ENCODE data around the gene PRPF31. TPM values are rescaled to one million over a fixed set of nuclear protein-coding genes. Genes with fewer than 3 reads are reported as not detected.

PRPF31 gene
- total and polyA plus RNA-seq, 9 of the 15 experiments (the other 6 are each of a cell fraction or from before 2014, with no cell fraction given): 5.8 to 92.2 (median 69.2) TPM

GRCh38 chr19:54162241-54162805 is 46.8 kb downstream of the PRPF31 start (continued):
- TF ChIP-seq RNF219 (CRISPR knock-in tag; IDR thresholded peaks at IDR 0.05): no peak
- TF ChIP-seq, protein P1, sequence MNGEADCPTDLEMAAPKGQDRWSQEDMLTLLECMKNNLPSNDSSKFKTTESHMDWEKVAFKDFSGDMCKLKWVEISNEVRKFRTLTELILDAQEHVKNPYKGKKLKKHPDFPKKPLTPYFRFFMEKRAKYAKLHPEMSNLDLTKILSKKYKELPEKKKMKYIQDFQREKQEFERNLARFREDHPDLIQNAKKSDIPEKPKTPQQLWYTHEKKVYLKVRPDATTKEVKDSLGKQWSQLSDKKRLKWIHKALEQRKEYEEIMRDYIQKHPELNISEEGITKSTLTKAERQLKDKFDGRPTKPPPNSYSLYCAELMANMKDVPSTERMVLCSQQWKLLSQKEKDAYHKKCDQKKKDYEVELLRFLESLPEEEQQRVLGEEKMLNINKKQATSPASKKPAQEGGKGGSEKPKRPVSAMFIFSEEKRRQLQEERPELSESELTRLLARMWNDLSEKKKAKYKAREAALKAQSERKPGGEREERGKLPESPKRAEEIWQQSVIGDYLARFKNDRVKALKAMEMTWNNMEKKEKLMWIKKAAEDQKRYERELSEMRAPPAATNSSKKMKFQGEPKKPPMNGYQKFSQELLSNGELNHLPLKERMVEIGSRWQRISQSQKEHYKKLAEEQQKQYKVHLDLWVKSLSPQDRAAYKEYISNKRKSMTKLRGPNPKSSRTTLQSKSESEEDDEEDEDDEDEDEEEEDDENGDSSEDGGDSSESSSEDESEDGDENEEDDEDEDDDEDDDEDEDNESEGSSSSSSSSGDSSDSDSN (IDR thresholded peaks at IDR 0.05; ENCODE audit: borderline replicate concordance in 1 of 2, low read depth in 2 of 2, low read length in 2 of 2): 0 out of 4 replicates have a peak, but pooled peaks of 1 of the 2 experiments have one; percentile 26
- no peak for TF ChIP-seq BDP1 (IDR thresholded peaks at IDR 0.05; ENCODE audit: insufficient read depth, insufficient read length)
- no peak for TF ChIP-seq XRCC3 (IDR thresholded peaks at IDR 0.05)
- TF ChIP-seq ETS1 (conservative IDR thresholded peaks at IDR 0.05; ENCODE audit: control insufficient read depth, low read depth, low read length): peak; percentile 78; the same call in 1 of the 2 replicates
- no peak for TF ChIP-seq YY1 (IDR thresholded peaks at IDR 0.05; ENCODE audit: borderline replicate concordance in 1 of 3, control insufficient read depth in 1 of 3, extremely low read depth in 1 of 3, insufficient read depth in 3 of 3, insufficient read length in 1 of 3, insufficient replicate concordance in 2 of 3, low read depth in 1 of 3, low read length in 2 of 3)
- TF ChIP-seq, protein P2, sequence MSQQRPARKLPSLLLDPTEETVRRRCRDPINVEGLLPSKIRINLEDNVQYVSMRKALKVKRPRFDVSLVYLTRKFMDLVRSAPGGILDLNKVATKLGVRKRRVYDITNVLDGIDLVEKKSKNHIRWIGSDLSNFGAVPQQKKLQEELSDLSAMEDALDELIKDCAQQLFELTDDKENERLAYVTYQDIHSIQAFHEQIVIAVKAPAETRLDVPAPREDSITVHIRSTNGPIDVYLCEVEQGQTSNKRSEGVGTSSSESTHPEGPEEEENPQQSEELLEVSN (IDR thresholded peaks at IDR 0.05; ENCODE audit: borderline replicate concordance in 1 of 2, extremely low read depth in 1 of 2, insufficient read depth in 1 of 2, insufficient read length in 1 of 2, low read depth in 1 of 2, low read length in 1 of 2, poor library complexity in 1 of 2, severe bottlenecking in 1 of 2): peak; percentile 17 to 48
- no peak for TF ChIP-seq HIVEP1 (CRISPR knock-in tag; IDR thresholded peaks at IDR 0.05)
- TF ChIP-seq SAP30 (IDR thresholded peaks at IDR 0.05; ENCODE audit: borderline replicate concordance, insufficient read depth, low read depth, low read length, poor library complexity, severe bottlenecking): peak; percentile 77
- TF ChIP-seq ELK1 (CRISPR knock-in tag; IDR thresholded peaks at IDR 0.05): no peak
- peak; percentile 51 to 56; a peak in 3 of 4 replicates for TF ChIP-seq NRF1 (conservative IDR thresholded peaks at IDR 0.05 in 1 of 2, IDR thresholded peaks at IDR 0.05 in 1 of 2)
- TF ChIP-seq, protein P3, sequence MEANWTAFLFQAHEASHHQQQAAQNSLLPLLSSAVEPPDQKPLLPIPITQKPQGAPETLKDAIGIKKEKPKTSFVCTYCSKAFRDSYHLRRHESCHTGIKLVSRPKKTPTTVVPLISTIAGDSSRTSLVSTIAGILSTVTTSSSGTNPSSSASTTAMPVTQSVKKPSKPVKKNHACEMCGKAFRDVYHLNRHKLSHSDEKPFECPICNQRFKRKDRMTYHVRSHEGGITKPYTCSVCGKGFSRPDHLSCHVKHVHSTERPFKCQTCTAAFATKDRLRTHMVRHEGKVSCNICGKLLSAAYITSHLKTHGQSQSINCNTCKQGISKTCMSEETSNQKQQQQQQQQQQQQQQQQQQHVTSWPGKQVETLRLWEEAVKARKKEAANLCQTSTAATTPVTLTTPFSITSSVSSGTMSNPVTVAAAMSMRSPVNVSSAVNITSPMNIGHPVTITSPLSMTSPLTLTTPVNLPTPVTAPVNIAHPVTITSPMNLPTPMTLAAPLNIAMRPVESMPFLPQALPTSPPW (CRISPR knock-in tag; IDR thresholded peaks at IDR 0.05): peak; percentile 92
- TF ChIP-seq GABPB1 (CRISPR knock-in tag; IDR thresholded peaks at IDR 0.05): no peak
- no peak for TF ChIP-seq CBFA2T3 (IDR thresholded peaks at IDR 0.05)
- TF ChIP-seq FOXK2 (conservative IDR thresholded peaks at IDR 0.05 in 1 of 2, IDR thresholded peaks at IDR 0.05 in 1 of 2; ENCODE audit: low read depth in 2 of 2): peak; percentile 52 to 66; a peak in 1 of 4 replicates
